Stimulated activated CD4-positive, alpha-beta T cell treated with anti-CD3 and anti-CD28 coated beads, Interleukin-2, amount 100 ng/mL, for 48 hours (primary cell): ENCODE measurements around the gene UBE2D3.
A peak's percentile ranks its signal among the peaks of the same experiment; 100 is the strongest.
"Not testable (repeated sequence)": the region's sequence is repeated elsewhere in the genome, so short reads cannot be mapped to it uniquely, and the experiment has no call there.

Source experiments
- DNase-seq, 2 donors: peaks; one replicate each; pipeline ENCODE4 v3.0.0-alpha.2; 2020

The UBE2D3 gene

DNA sequence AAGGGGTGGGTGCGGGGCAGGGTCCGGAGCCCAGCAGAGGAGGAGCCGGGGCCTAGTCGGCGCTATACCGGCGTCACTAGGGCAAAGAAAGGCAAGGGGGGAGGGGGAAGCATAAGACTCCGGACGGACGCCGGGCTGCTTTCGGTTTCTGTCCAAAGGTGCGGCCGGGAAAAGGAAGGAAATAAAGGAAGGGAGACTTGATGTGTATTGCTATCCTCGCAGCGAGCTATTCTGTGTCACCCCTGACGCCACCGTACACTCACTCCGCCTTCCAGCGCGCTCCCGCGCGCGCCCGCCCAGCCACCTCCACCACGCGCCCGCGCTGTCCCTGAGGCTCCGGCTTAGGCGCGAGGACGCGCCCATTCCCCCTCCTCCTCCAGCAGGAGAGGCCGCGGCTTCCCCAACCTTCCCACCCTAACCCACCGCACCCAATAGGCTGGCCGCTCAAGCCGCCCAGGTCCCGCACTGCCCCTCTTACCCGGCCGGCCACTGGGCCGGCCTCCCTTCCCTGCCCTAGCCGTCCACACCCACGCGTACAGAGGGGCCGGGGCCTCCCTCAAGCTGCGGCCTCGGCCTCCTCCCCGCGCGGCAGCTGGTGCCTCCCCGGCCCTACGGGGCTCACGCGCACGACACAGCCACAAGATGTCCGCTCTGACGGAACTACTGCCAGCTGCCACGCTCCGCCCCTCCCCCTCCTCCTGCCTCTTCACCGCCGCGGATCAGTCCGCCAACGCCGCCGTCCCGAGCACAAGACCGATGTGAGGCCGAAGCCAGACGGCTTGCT, at the start of gene UBE2D3:
TSS of gene UBE2D3 (minus strand) at position 662 of the 784 bp plus-strand sequence. CDS start 1,043 bp downstream, outside the sequence.
- peak; percentile 93 to 95 for DNase-seq

DNA sequence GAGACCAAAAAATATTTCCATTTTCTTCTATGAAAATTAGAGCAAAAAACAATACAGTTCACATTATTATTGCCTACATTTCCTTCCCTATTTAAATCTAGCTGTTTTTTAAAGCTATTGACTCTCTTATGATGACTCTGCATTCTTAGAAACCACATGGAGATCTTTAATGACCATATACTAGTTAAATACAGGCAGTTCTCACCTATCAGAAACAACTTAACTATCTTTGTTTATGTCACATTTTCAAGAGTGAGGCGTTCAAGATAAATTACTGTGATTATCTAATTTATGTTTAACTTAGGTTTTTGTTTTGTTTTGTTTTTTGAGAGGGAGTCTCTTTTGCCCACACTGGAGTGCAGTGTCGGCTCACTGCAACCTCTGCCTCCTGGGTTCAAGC, 44.4 kb upstream of the UBE2D3 start:
- no peak for DNase-seq

DNA sequence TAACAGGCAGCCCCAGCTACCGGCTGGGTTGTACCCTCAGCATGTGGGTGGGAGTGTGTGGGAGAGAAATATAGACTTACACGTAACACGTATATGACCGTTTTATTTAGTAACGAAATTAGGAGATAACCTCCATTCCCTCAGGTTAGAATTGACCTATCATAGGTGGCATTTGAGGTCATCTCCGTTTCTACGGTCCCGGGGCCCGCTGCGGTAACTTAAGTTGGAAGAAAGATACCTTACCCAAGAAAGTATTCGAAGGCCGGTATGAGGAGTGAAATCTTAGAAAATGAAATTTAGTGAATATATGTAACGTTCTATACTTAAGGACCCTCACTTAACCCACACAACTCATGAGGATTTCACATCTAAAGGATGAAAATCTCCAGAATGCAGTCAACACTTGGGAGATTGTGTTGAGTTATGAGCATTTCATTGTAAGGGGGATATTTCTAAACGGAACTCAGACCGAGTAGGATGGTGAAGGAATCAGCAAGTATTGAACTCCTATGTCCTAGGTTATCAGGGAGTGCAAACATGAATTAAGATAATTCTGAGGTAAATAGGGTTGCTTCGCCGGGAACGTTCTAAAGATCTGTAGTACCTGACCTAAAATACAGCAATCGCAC, 42.3 kb upstream of the UBE2D3 start:
- no peak for DNase-seq

DNA sequence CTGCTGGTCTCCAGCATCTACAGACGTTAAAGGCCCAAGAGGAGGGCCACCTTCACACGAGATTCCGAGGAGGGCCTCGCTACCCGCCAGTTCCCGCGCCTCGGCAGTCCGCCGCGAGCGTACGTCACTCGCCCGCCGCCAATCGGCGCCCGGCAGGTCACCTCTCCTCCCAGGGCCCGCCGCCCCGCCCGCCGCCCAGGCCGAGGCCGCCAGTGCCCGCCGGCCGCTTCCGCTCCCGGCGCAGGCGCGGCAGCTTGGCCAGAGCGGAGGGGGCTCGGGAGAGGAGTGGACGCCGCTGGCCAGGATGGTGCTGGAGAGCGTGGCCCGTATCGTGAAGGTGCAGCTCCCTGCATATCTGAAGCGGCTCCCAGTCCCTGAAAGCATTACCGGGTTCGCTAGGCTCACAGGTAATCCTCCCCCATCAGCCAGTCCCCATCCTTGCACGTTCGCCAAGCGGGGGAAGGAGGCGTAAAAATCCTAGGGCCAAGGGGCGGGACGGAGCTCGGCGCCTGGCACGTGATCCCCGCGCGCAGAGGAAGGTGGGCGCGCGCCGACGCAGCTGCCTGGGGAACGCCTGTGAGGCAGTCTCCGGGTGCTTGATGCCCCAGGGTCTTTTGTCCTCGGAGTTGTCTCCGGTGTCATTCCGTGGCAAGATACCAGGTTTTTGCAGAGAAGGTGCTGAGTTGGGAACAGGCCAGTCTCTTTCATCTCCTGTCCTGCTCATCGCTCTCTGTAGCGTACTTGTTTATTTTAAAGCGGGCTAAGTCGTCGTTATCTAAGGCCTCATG, 41.6 kb upstream of the UBE2D3 start, which contains the start of gene CISD2:
TSS of gene CISD2 (plus strand) at position 212 of the 788 bp plus-strand sequence. CDS start at position 305, 93 bp downstream.
- peak; percentile 82 to 87 for DNase-seq

DNA sequence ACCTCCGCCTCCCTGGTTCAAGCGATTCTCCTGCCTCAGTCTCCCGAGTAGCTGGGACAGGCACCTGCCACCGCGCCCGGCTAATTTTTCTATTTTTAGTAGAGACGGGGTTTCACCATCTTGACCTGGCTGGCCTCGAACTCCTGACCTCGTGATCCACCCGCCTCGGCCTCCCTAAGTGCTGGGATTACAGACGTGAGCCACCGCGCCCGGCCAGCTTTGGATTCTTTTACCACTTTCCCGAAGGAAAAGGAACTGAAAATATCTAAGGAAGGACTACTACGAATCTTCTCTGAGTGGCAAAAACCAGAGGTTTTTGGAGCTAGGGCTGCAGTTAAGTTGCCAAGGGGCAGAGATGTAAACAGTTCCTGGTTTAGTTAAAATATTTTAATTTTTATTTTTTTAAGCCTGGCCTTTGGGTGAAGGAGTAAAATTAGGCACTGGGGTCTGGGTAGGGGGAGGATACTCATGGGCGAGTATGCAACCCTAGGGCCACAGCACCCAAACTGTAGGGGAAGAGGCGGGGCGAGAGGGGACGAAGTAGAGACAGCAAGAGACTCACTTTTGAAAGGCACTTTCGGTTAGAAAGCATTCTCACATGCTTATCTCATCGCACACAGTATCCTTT, 40.9 kb upstream of the UBE2D3 start:
- DNase-seq = peak; percentile 10 to 38

DNA sequence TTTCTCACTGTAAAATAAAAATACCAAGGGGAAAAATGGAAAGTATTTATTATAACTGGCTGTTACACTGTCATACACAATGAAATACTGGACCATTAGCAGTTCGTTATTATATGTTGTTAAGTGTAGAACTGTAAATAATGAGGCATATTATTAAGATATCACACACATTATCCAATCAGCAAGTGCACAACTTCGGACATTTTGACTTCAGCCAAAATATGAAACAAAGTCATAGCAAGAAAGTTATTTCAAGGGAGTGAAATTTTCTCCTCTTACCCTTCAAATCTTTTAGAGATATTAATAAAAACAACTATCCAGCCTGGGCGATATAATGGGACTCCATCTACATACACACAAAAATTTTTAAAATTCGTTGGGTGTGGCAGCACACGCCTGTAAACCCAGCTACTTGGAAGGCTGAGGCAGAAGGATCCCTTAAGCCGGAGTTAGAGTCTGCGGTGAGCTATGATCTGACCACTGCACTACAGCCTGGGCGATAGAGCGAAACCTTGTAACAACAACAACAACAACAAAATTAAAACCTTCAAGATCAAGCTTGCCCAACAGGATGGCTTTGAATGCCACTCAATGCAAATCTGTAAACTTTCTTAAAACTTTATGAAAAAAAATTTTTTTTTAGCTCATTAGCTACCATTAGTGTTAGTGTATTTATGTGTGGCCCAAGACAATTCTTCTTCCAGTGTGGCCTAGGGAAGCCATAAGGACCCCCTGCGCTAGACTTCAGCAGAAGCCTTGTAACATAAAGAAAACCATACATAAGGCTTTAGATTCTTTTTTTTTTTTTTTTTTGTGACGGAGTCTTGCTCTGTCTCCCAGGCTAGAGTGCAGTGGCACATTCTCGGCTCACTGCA, 40.2 kb upstream of the UBE2D3 start:
- no peak for DNase-seq

DNA sequence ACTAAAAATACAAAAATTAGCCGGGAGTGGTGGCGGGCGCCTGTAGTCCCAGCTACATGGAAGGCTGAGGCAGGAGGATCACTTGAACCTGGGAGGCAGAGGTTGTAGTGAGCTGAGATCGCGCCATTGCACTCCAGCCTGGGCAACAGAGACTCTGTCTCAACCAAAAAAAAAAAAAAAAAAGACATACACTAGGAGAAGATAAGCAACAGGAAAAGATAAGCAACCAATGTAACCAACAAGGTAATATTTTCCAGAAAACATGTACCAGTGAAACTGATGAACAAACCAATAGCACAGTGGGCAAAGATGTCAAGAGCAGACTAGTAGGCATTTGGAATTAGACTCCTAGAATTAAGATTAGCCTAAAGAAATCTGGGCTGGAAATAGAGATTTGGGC, 38.0 kb upstream of the UBE2D3 start:
- DNase-seq = not testable (repeated sequence)

DNA sequence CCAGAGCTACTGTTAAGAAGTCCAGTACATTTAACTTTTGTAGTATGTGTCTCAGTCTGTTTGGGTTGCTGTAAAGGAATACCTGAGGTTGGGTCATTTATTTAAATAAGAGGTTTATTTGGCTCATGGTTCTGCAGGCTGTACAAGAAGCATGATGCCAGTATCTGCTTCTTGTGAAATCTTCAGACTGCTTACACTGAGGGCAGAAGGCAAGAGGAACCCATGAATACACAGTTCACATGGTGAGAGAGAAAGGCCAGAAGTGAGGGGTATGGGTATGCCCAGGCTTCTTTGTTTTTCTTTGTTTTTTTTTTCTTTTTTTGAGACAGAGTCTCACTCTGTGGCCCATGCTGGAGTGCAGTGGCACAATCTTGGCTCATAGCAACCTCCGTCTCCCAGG, 35.4 kb upstream of the UBE2D3 start:
- DNase-seq = no peak

DNA sequence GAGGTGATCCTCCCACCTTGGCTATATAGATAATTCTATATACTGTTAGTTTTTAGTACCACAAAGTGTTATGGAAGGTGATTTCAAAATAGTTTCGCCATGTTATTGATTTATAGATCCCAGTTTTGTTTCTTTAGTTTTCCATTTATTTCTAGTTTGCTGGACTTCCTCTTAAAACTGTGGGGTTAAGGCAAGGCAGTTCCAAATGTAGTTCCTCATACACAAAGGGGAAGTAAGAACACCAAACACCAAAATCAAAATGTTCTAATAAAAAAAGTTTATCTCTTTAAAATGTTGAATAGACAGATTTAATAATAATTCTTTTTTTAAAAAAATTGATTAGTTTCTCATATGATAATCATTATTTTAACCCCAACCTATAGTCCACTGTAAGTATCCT, 34.7 kb upstream of the UBE2D3 start:
- no peak for DNase-seq

DNA sequence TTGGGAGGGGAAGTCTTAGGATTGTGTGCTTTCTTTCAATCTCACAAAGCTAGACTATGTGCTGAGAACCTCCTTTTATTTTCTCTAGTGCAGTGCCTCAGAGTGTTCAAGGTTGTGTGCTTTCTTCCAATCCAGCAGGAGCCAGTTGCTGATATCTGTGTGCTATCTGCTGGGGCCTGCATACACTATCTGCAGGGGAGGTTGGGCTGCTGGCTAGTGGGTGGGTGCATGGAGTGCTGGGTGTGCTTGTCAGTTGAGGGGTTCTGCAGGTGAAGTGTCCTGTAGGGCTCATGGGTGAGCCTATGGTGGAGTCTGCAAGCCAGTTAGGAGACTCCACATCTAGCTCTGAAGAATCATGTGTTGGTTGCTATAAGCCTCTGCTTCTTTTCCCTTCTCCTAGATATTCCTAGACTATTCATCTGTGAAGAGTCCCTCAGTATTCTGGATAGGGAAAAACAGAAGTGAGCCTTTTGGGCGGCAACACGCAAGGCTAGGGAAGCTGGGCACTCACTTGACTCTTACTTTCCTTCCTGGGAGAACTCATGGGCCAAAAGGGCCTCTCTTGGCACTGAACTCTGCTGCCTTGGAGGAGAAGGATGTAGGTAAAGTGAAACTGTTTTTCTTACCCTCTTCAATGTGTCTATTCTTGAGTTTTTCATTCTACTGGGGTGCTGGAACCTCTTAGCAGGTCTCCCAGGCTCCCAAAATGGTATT, 33.4 kb upstream of the UBE2D3 start:
- no peak for DNase-seq

DNA sequence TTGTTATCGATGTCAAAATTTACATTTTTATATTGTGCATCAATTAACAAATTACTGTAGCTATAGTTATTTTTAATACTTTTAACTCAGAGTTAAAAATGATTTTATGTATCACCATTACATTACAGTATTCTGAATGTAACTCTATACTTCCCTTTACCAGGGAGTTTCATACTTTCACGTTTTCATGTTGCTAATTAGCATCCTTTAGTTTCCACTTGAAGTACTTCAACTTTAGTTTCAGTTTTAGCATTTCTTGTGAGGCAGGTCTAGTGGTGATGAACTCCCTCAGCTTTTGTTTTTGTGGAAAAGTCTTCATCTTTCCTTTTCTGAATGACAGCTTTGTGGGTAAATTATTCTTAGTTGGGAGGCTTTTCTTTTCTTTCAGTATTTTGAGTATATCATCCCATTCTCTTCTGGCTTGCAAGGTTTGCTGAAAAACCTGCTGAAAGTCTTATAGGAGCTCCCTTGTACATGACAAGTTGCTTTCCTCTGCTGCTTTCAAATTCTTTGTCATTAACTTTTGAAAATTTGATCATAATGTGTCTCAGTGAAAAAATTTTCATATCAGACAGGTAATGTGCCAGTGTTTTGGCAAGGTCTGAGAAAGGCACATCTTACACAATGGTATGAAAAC, 31.6 kb upstream of the UBE2D3 start:
- no peak for DNase-seq

DNA sequence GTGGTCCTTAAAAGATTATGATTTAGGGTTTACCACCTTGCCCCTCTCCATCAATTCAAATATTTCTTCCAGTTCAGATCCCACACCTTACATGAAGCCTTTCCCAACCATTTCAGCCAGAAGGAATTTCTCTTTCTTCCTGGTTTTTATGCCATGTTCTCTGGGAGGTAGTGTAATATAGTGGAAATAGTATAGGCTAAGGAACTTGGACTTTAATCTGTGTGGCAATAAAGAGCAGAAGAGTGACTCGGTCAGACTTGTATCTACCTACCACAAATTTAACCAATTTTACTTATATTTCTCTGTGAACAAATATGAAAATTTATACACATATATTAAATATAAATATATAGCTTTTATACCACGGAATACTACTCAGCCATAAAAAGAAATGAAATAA, 23.0 kb upstream of the UBE2D3 start:
- no peak for DNase-seq

DNA sequence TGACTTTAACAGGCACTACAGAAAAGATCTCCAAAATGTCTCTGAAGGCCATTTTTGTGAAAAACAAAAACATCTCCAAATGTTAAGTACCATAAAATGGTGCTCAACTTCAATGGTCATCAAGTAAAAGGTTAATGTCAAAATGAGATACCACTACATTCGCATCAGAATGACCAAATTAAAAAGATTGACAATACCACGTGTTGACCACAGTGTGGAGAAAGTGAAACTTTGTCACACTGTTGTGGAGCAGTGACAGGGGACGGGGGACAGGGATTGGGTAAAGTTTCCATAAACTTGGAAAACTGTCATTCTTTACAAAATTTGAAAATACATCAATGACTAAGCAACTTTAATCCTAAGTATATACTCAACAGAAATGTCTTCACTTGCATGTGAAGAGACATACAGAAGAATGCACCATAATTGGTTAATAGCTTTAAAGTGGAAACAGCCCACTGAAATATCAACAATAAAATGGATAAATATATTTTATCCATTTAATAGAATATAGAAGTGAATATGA, 22.3 kb upstream of the UBE2D3 start:
- no peak for DNase-seq

DNA sequence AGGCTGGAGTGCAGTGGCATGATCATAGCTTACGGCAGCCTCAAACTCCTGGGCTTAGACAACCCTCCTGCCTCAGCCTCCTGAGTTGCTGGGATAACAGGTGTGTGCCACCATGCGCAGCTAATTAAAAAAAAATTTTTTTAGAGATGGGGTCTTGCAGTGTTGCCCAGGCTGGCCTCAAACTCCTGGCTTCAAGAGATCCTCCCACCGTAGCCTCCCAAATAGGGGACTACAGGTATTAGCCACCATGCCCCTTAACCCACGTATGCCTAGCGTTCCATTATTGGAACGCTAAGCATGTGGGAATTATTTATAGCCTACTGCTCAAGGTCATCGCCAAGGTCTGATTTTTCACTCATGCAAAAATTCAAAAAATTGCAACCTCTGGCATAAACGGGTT, 20.3 kb upstream of the UBE2D3 start:
- DNase-seq = no peak

DNA sequence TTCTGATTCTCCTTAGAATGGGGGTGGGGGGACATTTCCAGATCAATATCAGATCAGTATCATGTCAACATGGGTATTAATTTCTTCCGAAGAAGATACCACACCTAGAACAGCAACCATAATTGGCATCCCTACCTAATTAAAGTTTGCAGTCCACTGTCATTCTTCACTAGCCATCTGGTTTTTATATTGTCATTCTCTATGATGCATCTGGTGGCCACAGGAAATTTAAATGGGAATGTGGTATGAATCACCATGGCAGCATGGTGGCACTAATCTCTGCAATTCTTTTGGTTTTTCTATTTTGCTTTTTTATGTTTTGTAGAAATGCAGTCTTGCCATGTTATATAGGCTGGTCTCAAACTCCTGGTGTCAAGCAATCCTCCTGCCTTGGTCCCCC, 16.6 kb upstream of the UBE2D3 start:
- DNase-seq = no peak

DNA sequence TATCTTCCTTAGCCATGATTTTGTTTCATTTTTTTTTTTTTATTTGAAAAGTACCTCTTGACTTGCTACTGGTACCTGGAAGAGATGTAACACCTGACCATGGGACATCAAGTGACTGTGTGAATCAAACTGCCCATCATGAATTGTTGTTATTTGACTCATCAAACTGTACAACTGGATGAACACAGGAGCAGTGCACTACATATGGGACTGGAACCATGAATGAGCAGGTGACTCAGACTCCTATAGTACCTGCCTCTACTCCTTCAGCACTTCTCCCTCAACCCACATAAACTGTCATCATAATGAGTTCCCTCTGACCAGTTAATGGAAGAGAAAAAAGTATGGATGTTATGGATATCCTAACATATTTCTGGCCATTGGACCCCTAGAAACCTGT, 15.9 kb upstream of the UBE2D3 start:
- DNase-seq = no peak

DNA sequence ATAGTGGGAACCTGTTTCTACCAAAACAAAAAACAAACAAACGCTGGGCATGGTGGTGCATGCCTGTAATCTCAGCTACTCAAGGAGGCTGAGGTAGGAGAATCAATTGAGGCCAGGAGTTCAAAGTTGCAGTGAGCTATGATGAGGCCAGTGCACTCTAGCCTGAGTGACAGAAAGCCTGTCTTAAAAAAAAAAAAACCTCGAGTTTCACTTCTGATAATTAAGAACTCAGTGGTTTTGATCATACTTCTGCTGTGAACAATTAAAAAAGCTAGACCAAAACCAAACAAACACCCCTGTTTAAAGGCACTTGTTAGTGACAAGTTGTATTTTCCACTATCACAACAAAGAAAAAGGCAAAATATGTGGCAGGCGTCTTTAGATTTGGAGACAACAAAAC, 15.0 kb upstream of the UBE2D3 start:
- no peak for DNase-seq

DNA sequence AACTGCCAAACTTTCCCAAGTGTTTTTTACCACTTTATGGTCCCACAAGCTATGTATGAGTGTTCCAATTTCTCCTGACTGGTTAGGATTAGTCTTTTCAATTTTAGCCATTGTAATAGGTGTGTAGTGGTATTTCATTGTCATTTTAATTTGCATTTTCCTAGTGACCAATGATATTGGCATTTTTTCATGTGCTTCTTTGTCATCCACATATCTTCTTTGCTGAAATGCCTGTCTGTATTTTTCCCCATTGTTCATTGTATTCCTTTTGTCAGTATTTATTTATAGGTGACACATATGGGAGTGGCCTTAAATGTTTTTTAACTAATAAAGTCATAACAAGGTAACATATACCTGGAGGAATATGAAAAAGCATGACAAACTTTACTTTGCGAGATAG, 9.2 kb upstream of the UBE2D3 start:
- no peak for DNase-seq

DNA sequence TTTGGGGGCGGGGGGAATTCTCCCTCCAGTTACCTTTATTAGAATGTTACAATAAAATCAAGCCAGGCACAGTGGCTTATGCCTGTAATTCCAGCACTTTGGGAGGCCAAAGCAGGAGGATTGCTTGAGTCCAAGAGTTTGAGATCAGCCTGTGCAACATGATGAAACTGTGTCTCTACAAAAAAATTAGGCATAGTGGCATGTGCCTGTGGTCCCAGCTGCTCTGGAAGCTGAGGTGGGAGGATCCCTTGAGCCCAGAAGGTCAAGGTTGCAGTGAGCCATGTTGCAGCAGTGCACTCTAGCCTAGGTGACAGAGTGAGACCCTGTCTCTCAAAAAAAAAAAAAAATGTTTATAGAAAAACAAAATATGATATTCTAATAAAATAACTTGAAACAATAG, 5.3 kb upstream of the UBE2D3 start:
- no peak for DNase-seq

DNA sequence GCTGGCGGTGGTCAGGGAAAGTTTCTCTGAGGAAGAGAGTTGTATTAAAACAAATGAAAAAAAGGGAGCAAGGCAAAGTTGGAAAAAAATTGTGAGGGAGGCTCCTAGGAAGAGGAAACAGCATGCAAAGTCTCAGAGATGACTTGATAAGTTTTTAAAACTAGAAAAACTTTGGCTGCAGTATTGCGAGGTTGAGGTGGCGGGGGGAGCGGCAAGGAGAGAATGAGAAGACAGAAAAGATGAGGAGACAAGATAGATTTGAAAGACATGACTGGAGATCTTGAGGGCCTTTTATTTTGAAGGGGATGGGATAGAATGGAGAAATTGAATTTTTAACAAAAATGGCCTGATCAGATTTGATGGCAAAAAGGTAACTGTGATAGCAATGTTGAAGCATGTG, 4.8 kb upstream of the UBE2D3 start:
- DNase-seq = no peak

DNA sequence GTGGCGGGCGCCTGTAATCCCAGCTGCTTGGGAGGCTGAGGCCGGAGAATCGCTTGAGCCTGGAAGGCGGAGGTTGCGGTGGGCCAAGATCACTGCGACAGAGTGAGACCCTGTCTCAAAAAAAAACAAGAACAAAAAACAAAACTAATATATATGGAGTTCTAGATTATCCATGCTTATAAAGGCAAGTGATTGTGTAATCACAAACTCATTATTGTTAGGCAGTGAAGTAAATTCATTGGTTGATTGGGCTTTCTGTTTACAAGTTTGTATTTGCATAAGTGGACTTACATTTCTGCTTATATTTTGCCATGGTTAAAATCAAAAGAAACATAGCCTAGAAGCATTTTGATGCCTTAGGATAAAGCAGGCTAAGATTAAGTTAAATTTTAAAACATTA, 2.5 kb upstream of the UBE2D3 start:
- DNase-seq = no peak
